GM21528 (cell line): ENCODE data around the gene BHLHE41.
A peak's percentile ranks its signal among the peaks of the same experiment; 100 is the strongest.

Experiments
- ATAC-seq: cut with Tn5 transposase; IDR thresholded peaks from one replicate; pipeline ENCODE4 v1.9.1; 2021; ENCODE audit warnings: mild to moderate bottlenecking, moderate library complexity; ENCODE audit not compliant: unreplicated experiment, low FRiP score

The BHLHE41 gene

DNA sequence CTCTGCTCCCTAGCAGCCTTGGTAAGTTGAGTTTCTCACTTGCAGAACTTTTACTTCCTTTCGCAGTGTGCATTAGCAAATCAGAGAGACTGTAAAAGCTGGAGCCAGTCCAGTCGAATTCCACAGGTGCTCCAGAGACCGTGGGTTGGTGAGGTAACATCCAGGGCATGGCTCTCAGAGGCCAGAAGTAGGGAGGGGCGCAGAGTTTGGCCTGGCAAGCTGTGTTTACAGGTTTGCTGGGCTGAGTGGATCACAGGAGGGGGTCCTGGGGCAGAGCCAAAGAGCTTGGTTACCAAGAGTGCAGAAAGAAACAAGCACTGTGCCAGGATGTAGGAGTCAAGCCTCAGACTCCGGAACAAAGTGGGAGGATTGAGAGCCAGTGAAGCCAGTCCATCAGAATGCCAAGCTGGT lies 10.2 kb upstream of the BHLHE41 start:
- no peak for ATAC-seq

DNA sequence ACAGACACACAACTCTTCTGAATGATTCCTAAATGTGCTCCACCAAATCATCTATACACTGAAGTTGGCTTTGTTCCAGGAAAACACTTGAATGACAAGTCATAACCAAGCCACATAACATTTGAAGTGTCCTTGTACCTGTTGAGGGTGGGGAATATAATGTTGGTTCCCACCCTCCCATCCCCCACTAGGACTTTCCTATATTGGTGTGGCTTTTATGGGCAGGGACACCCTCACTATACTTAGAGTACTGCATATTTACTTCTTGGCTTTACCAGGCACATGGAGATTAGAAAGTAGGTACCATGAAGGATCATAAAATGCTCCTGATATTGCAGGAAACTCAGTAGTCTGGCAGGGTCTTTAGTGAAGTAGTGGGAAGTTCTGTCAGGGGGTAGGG lies 9.7 kb upstream of the BHLHE41 start:
- ATAC-seq, result no peak

DNA sequence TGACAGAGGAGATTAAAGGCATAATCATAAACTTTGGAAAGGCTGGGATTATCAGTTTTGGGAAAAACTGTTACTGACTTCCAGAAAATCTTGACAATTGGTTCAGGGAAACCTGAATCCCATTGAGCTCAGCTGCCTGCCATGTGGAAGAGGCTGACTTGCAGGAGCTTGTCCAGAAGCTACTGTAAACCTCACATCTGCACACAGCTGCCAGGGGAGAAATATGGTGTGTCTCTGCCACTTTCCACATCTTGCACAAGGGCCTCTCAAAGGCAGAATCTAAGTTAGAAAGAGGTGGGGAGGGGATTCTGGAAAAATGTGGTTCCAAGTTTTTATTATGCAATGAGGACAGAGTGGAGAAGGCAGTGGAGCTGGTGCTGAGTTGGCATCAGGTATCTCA lies 8.7 kb upstream of the BHLHE41 start:
- no peak for ATAC-seq

DNA sequence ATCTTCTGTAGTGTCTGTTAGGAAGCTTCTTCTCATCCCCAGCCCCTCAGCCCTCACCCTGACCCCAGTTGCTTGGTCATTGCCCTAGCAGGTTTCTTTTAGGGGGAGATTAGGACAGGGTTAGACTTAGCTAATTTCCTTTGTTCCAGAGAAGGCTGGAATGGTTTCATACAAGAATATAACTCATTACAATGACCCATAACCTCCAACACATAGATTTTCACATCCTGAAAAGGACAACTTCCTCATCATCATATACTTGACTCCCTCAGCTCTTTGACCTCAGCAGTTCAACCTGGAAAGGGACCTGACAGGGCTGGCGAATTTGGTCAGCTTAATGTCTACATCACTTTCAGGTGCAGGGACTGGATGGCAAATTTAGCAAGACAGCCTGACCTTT lies 8.0 kb upstream of the BHLHE41 start:
- ATAC-seq, result no peak

DNA sequence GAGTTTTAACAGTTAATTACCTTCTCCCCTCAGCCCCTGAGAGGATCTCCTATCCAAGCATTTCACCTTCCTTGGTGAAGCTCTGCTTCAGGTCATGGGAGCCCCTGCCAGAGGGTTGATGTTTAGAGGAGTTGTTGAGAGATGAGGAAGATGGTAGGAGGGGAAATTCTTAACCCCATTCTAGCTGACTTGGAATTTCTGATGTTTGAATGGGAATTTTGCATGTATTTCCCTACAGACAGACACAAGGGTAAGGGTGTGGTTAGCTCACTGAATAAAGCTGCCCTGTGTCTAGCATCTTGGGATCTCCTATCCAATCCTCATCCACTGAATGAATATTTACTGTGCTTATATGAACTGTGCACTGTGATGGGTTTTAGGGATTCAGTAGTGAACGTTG lies 7.1 kb upstream of the BHLHE41 start:
- no peak for ATAC-seq

DNA sequence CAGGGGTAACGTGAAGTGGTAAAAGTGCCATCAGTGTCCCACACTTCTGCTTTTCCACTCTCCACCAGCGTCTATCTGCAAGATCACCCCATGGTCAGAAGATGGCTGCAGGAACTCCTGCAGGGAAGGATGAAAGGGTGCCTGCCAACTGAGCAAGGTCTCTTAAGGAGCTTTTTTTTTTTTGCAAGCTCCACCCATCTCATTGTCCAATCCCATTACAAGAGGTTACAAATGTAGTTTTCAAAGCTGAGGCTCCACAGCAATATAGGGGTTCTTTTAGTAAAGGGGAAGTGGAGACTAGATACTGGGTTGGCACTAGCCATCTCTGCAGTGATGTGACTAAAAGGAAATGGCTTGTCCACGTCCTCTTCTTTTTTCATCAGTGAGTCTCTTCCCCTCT lies 5.9 kb upstream of the BHLHE41 start:
- ATAC-seq, result no peak

DNA sequence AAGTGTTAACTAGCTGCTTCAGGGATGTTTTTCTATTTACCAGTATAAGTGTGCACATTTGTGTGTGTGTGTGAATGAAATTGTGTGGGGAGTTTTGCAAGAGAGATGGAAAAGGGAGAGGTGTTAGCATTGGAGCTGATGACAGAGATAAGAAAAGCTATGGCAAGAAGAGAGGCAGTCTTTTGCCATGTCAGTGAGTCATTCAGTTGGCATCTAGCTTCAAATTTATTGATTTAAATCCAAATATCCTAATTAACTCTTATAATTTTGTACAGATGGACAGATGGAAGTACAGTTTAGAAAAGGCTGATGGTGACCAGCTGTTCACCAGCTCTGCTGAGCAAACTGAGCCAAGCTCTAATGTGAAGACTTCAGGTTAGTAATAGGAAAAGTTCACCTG lies 3.3 kb upstream of the BHLHE41 start:
- no peak for ATAC-seq

DNA sequence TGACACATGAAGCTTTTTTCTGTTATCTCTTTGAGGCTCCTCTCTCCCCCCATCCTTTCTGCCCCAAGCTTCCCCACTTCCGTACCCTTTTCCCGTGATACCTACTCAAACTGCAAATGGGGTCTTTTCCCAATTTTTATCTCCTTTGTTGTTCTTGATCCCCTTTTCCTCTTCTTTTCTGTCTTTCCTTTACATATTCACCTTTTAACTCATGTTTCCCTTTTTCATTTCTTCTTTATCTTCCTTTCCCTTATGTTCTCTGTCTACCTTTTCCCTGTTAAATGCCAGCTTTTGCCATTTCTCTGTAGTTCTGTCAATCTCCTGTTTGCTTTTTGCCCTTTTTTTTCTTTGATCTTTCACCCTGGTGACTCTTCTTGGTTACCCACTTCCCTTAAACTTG lies 2.6 kb upstream of the BHLHE41 start:
- ATAC-seq, result no peak

DNA sequence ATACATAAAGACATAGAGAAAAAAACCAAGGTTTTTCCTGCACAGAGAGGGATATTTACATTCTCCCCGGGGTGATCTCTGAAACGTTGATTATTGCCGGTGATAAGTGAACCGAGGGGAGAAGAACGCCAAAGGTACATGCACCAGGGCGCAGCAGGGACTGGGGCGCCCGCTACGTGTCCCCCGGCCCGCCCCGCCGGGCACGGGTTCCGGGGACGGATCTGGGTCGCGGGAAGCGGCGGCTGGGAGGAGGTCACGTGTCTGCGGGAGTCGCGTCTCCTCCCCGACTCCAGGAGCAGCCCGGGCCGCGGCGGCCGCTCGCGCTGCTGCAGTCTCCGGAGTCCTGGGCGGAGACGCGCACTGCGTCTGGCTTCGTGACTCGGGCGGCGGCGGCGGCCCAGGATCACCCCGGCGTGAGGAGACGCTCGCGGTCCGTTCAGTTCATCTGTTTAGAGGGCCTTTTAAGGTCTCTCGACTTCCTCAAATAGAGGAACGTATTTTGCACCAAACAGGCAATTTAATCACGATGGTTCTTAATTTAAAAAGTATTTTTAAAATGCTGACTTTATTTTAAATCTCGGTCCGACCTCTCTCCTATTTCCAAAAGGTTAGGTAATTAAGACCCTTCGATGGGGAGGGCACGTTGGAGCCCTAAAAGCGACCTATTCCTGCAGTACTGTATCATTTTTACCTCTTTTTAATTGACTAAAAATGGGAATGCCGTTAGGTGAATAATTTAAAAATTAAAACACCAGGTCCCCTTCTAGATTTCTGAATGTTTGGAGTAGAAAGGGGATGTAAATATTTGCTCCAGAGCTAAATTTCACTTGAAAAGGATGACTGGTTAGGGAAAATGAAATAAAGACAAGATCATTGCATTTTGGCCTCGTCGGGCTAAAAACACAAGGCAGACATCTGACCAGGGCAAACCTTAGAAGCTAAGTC lies 1.8 kb upstream of the BHLHE41 start:
- peak; percentile 48 for ATAC-seq

DNA sequence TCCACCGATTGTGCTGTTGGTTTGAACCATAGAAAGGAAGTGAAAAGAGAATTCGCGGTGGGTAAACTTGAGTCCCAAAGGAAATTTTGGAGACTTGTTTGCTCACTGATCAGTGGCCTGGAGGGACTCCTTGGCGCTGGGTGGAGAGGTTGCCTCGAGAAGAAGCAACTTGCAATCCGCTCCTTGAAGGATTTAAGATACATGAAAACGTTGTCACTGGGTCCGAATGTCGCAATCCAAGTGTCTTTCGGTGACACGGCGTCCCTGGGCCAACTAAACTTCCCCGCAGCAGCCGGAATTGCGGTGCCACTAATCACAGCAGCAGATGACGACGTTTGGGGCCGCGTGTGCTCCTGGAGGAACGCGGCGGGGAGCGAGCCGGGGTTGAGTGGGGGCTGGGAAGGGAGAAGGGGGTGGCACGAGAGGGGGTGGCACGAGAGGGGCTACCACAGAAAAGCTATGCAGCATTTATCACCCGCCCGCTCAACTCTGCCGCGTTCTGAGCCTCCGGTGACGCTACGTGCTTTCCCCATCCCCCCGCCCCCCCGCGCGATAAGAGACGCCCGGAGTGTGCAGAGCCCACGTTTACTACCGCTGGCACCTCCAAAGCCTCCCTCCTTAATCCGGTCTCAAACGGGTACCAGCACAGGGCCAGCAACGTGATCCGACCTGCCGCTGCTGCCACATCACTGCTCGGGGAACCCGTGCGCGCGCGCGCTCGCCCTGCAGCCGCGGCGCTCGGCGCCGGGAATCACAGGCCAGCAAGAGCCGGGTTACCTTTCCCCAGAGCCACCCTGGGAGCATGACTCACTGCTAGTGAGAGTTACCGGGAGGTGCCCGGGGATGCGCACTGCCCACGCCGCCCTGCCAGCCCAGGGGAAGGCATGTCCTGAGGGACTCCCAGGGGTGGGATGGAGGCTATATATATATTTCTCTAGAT lies 833 bp upstream of the BHLHE41 start:
- peak; percentile 34 for ATAC-seq

DNA sequence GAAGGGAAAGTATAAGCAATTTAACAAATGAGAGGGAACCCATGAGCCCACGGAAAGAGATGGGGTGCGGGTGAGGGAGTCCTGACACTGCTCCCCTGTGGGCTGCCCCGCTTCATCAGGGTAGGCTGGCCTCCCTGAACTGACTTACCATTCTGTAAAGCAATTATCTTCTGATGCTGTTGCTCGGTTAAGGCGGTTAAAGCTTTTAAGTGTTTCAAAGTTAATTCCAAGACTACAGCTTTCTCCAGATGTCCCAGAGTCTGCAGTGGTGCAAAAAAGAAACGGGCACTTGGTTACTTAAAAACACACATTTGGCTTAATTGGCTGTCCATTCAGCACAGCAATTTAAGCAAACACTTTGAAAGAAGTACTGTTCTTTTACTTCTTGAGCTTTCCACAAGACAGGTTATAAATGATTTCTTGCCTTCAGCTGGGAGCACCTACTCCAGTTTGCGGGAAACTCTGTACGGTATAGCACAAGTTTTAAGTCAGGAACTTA lies 1.3 kb downstream of the BHLHE41 start:
- ATAC-seq, result no peak

DNA sequence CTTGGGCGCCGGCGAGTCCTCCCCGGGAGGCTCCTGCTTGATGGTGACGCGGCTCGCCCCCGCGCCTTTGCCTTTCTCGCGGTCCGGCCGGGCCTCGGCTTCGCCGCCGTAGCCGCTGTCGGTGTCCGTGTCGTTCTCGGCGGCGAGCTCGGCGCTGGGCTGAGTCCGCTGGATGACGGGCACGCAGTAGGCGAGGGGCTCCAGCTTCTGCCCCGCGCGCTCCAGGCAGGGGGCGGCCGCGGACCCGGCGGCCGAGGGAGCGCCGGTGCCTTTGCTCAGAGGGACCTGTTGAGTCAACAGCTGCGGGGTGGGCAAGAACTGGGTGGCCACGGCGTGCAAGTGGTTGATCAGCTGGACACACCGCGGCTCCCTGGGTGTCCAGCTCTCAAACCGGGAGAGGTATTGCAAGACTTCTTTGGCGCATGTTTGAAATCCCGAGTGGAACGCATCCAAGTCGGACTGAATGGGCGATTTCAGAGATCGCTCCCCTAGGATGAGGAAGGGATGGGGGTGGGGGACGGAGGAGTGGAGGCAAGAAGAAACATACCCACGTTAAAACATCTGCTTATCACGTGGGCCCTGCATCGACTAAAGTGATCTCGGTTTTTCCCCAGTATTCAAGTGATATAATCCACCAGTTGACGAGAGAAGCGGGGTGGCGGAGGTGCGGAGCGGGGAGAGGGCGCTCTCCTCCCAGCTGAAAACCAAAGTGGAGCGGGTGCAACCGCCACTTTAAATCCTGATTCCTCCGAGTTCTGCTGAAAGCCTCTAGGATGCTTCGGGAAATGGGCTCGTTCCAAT lies 2.0 kb downstream of the BHLHE41 start:
- ATAC-seq, result no peak

DNA sequence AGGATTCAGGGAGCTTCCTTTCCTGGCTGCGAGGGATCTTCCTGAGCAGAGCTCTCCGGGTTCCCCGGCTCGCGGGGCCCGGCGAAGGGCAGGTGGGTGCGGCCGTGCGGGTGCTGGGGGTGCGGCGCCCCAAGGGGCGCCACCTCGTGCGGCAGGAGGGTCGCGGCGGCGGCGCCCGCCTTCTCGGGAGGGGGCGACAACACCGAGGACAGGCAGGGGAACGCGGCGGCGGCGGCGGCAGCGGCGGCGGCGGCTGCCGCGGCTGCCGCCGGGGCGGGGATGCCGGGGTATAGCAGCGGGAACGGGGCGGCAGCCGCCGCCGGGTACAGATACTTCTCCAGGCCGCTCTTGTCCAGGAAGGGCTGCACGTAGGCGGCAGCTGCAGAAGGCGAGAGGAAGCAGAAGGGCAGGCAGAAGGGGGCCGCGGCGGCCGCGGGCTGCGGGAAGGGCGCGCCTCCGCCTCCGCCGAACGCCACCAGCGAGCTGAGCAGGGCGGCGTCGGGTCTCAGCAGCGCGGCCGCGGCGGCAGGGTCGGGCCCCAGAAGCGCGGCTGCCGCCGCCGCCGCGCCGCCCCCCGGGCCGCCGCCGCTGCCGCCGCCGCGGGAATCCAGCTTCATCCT lies 2.7 kb downstream of the BHLHE41 start:
- ATAC-seq, result no peak

DNA sequence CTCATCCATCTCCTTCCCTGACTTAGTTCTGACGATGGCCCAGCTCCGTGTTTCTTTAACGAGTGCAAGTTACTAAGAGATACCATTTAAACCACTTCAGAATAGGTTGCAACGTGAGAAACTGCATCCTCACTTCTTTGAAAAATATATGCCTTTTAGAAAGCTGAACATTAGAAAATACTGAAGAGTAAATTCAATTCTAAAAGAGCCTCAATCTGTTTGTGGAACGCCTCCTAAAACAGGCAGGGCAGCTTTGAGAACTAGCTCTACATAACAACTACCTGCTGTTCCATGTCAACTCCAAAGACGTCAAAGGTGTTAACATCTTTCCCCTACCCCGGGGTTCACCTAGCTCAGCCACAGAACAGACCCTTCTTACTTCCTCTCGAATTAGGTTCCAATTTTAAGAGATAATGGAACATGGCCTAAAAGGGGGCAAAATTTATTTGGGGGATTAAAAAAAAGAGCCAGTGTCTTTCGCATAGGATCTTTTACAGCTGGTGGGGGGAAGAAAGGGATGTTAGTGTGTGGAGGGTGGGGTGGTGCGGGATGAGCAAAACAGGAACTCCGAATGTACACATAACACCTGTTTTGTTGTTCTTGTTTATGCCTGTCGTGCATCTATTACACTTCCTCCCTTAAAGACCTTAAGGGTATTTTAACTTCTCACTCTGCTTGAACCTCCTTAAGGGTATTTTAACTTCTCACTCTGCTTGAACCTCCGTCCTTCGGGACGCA lies 3.3 kb downstream of the BHLHE41 start:
- ATAC-seq, result no peak

DNA sequence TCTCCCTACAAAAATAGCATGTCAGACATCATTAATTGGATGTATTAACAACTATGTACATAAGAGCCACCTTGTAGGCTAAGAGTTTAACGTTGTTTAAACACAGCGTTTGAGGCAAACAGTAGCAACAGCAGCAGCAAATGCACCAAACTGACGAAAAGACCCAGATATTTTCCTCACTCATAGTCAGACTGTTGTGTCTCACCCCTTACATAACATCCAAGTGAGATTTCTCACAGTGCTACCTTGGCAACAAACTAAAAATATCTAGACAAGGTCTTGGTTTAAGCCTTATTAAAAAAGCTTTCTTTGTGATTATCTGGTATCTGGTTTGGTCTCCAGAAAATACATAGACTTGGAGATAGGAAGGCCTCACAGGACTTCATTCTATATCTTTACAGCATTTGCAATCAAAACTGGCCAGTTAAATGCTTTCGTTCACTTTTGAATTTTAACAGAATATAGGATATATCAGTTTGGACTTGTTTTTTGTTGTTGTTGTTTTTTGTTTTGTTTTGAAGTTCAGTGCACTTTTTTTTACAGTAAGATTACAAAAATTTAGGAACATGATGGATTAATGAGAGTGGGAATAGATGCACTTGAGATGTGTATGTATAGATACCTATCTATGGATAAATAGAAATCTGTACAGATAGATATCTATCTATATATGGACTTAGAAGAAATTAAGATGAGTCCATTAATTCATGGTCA lies 4.1 kb downstream of the BHLHE41 start:
- ATAC-seq, result no peak

DNA sequence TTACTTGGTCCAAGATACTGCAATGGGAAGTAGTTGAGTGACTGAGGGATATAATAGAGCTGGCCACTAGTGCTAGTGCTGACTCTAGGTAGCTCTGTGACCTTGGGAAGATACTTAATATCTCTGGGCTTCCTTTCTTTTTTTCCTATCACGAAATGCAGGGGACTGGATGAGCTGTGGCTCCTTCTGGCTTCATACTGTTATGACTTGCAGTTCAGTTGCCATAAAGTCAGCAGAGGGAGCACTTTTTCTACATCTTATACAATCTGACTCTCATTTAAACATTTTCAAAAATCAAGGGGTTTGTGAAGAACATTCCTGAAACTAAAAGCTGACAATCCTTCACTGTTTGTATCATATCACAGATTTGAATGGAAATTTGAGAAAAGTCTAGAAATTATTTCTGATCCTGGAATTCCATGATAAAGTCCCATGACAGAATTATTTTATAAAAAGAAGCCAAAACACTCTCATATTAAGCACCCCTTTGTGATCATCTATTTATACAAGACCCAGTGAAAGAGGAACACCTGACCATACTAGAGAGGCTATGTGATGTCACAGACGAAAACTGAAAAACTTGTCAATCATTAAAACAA lies 5.3 kb downstream of the BHLHE41 start:
- no peak for ATAC-seq

DNA sequence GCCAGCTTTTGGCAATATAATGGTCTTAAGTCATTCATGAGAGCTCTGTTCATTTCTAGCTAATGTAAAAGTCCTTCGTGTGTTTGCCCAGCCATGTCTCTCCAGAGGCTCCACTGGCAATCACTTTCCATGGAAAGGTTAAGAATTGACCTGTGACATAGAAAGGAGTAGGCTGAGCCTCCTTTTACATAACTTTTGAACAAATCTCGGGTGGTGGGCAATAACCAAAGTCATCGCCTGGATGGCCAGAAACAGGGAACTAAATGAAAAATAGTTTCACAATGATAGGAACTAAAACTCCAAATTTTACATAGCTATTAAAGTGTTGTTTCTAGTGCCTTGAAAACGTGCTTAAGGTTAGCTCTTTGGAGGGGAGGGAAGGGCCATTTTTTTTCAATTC lies 6.5 kb downstream of the BHLHE41 start:
- no peak for ATAC-seq
